HEK293 (cell line): Measurements from ENCODE around the gene DMD.

Experiments used
- TCF7L2 ChIP-seq: IDR thresholded peaks from 2 replicates; pipeline ENCODE4 v1.6.1; 2011; ENCODE audit warnings: low read depth, mild to moderate bottlenecking, inconsistent platforms, low read length, moderate library complexity, borderline replicate concordance
- ZBTB1 ChIP-seq: fragments of 450-650 bp; formaldehyde crosslinking; IDR thresholded peaks from 2 replicates; pipeline ENCODE4 v1.5.1; 2016; ENCODE audit warnings: missing biosample characterization, missing genetic modification characterization
- ZBTB11 ChIP-seq: fragments of 450-650 bp; formaldehyde crosslinking; conservative IDR thresholded peaks from 2 replicates; pipeline ENCODE4 v1.5.1; 2016; ENCODE audit warnings: low read depth, missing biosample characterization, missing genetic modification characterization
- ZEB2 ChIP-seq: fragments of 450-650 bp; formaldehyde crosslinking; IDR thresholded peaks from 2 replicates; pipeline ENCODE4 v1.5.1; 2016; ENCODE audit warnings: missing biosample characterization, missing genetic modification characterization
- ZNF140 ChIP-seq: fragments of 450-650 bp; formaldehyde crosslinking; IDR thresholded peaks from 2 replicates; pipeline ENCODE4 v1.5.1; 2016; ENCODE audit warnings: missing biosample characterization, missing genetic modification characterization
- ZNF768 ChIP-seq: fragments of 450-650 bp; formaldehyde crosslinking; IDR thresholded peaks from 2 replicates; pipeline ENCODE4 v1.5.1; 2018; ENCODE audit warnings: missing biosample characterization, mild to moderate bottlenecking, missing genetic modification characterization
- TF ChIP-seq, protein P1 (sequence below): fragments of 450-650 bp; formaldehyde crosslinking; IDR thresholded peaks from 2 replicates; pipeline ENCODE4 v1.5.1; 2016; ENCODE audit warnings: missing biosample characterization, missing genetic modification characterization

DNA sequence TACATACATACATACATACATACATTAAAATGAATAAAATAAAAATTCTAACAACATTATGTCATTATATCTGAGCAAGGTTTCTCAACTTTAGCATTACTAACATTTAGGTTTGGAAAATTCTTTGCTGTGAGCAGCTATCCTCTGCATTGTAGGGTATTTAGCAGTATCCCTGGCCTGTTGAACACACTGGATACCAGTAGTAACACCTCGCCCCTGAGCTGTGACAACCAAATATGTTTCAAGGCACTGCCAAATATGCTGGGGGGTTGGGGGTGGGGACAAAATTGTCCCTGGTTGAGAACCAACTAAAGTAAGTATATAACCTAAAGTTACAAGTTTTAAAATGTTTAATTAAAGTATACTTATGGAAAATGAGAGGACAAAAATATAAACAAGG, 1278.6 kb downstream of the DMD start:
- TF ChIP-seq, protein P1, sequence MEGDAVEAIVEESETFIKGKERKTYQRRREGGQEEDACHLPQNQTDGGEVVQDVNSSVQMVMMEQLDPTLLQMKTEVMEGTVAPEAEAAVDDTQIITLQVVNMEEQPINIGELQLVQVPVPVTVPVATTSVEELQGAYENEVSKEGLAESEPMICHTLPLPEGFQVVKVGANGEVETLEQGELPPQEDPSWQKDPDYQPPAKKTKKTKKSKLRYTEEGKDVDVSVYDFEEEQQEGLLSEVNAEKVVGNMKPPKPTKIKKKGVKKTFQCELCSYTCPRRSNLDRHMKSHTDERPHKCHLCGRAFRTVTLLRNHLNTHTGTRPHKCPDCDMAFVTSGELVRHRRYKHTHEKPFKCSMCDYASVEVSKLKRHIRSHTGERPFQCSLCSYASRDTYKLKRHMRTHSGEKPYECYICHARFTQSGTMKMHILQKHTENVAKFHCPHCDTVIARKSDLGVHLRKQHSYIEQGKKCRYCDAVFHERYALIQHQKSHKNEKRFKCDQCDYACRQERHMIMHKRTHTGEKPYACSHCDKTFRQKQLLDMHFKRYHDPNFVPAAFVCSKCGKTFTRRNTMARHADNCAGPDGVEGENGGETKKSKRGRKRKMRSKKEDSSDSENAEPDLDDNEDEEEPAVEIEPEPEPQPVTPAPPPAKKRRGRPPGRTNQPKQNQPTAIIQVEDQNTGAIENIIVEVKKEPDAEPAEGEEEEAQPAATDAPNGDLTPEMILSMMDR, result no peak
- TF ChIP-seq ZEB2 (no peak), ZBTB1 (no peak), ZBTB11 (tag by site-specific recombination) (no peak), ZNF140 (no peak), TCF7L2 (no peak), ZNF768 (tag by site-specific recombination) (no peak)
